ENCODE measurements around the gene SGSM2.

- TF ChIP-seq CTCF (IDR thresholded peaks at IDR 0.05) (no peak), EP300 (IDR thresholded peaks at IDR 0.05) (no peak)
These were observed 33.8 kb upstream of the SGSM2 start, which contains the start of the genes SMG6 and SRR for GRCh38 chr17:2303204-2304188.

Measured in stomach (tissue), 4 donors.